ENCODE results near the gene CASQ1.

Gene CASQ1

DNA sequence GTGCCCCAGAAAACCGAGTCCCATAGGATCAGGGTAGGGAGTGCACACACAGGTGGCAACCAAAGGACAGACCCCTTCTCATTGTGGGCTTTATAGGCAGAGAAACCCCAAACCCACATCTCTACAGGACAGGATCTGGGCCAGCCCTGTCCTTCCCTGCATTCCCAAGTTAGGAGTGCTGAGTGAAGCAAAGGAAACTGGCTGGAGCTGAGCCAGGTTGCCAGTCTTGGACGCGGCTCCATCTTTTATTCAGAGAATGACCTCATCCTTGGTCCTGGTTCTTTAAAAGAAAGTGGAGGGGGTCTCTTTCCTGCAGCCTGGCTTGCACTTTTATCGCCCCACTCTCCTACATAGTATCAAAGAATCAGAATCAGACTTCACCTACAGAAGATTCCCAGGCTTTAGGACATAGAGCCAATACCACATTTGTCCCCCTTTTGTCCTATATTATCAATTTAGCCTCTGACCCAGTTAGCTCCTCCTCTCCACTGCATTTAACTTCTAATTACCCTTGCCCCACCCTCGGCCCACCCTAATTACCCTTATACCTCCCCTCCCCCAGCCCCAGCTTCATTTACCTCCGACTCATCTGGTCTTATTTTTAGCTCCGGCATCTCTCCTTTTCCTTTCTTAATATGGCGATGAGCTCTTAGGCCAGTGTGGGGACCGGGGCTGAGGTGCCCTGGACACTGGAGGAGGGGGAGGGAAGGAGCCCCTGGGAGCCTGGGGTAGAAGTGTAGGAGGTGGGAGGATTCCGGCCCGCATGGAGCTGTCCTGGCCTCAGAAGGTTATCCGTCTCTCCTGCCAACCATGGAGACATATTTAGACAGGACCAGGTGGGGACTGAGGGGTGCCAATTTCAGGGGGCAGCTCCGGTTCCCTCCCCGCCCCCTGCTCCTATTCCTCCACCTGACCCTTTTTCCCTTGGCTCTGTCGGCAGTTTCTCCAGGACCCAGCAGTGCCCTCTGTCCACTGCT is at the start of gene CASQ1:
Gene CASQ1, plus strand, starts transcription at position 927 of the 977 bp plus-strand sequence. CDS start 177 bp downstream, outside the sequence.
- in situ Hi-C loops (cut with HindIII; ENCODE audit: low sequenced_read_pairs), result no loop called here

DNA sequence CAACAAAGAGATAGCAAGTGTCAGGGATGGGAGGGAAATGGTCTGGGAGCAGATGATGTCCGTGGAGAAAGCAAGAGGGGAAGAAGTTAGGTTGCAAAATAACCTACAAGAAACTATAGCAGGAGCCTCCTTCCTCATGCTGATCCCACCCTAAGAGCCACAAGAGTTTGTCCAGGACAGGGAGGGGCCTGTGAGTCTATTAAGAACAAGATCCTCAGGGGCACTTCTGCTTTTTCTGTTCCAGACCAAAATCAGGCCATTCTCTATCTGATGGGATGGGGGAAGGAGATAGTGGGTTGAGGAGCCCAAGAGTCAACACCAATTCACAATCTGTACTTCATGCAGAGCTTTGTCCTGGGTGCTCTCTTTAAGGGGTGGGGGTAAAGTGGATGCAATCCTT is 46.7 kb upstream of the CASQ1 start:
- in situ Hi-C loops (cut with HindIII; ENCODE audit: low sequenced_read_pairs), result no loop called here

DNA sequence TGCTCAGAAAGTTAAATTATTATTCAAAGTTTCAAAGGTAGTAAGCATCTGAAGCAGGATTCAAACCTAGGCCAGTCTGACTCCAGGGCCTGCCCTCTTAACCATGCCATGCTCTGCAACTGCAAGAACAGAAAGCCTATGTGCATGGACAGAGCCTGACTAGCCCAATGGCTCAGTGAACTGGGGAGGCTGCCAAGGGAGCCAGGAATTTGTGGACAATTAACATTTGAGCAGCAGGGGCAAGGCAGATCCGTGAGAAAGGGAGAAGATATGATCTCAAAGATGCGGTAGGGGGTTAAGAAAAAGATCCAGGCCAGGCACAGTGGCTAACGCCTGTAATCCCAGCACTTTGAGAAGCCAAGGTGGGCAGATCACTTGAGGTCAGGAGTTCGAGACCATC is 45.5 kb upstream of the CASQ1 start:
- in situ Hi-C loops (cut with HindIII; ENCODE audit: low sequenced_read_pairs), result no loop called here

DNA sequence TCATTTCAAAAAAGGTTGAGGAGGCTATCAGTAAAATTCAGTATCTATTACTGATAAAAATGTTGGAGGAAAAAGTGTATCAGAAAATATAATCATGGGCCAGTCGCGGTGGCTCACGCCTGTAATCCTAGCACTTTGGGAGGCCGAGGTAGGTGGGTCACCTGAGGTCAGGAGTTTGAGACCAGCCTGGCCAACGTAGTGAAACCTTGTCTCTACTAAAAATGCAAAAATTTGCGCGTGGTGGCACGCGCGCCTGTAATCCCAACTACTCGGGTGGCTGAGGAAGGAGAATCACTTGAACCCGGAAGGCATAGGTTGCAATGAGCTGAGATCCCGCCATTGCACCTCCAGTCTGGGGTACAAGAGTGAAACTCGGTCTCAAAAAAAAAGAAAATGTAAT is 44.3 kb upstream of the CASQ1 start:
- in situ Hi-C loops (cut with HindIII; ENCODE audit: low sequenced_read_pairs), result no loop called here

DNA sequence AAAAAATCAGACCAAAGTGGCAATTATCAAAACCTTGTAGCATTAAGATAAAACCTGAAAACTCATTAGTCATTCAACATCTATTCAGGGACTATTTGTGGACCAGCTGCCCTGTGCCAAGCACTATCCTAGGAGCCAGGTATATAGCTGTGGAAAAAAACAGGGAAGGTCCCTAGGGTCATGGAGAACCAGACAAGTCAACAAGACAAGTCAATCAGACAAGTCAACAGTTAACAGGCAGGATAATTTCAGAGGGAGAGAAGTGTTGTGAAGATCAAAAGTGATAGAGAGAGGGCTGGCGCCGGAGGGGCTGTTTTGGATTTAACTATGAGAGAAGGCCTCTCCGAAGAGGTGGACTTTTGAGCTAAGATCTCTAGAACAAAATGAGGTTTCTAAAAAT is 42.3 kb upstream of the CASQ1 start:
- in situ Hi-C loops (cut with HindIII; ENCODE audit: low sequenced_read_pairs), result no loop called here

DNA sequence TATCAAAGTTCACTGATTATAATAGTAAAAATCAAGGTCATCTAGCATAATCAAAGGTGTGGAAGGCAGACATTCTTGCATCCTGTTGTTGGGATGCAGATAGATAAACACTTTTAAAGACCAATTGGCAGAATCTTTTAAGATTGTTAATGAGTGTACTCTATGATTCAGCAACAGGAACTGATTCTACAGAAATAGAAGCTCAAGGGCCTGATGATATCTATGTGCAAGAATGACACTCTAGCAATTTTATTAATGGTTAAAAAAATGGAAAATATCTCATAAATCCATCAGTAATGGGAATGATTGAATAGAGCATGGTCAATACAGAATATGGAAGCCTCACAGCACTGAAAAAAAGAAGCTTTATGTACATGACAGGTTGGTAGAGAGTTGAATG is 41.1 kb upstream of the CASQ1 start:
- in situ Hi-C loops (cut with HindIII; ENCODE audit: low sequenced_read_pairs), result no loop called here

DNA sequence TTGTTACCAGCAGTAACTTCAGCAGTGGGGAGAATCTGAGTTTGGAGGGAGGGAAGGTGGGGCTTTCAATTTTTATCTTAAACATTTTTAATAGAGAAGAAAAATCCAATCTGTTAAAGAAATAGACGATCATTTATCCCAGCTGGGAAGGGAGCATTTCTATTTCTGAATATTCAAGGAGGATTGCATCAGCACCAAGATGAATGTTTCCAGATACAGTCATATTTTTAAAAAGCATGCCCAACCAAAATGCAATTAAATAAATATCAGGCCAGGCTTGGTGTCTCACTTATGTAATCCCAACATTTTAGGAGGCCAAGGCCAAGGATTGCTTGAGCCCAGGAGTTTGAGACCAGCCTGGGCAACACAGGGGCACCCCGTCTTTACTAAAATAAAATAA is 40.7 kb upstream of the CASQ1 start:
- in situ Hi-C loops (cut with HindIII; ENCODE audit: low sequenced_read_pairs), result no loop called here

DNA sequence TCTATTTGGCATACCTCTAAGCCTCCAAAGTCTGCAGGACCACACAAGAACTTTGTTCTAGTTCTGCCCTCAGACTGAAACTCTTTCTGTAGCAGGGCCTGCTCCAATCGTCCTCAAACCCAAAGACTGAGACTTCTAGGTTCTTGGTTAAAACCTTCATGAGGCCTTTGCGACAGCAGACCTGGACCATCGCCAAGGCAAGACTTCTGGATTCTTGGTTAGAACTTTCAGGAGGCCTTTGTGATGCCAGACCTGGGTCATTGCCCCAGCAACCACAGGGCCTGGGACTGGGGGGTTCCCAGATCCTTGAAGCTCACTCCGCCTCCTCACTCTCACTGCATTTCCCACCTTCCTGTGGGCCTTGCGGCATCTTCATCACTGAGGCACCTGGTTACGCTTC is 39.1 kb upstream of the CASQ1 start, which contains the start of gene ATP1A4:
Gene ATP1A4, plus strand, starts transcription at position 301 of the 400 bp plus-strand sequence. CDS start 438 bp downstream, outside the sequence.
- in situ Hi-C loops (cut with HindIII; ENCODE audit: low sequenced_read_pairs), result no loop called here

DNA sequence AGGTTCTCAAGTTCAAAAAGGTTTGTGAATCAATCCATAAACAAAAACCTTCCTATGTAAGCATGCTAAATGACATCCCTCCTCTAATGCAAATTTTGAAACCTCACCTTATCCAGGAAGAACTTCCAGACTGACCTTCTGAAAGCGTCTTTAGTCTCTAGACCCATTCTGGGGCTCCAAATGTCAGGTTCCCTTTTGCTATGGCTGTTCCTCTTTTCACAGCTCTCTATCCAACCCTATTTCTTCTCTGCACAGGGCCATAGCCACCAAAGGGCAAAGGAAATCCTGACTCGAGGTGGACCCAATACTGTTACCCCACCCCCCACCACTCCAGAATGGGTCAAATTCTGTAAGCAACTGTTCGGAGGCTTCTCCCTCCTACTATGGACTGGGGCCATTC is 35.6 kb upstream of the CASQ1 start:
- in situ Hi-C loops (cut with HindIII; ENCODE audit: low sequenced_read_pairs), result no loop called here

DNA sequence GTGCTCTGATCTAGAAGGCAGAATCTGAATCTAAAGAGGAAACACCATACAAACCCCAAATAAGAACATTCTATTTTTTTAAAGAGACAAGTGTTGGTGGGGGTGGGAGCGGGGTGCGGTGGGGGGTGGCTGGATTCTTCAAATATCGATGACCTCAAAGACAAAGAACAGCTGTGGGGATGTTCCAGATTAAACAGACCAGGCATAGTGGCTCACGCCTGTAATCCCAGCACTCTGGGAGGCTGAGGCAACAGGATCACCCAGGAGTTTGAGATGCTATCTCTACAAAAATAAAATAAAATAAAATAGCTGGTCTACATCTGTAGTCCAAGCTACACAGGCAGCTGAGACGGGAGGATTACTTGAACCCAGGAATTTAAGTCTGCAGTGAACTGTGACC is 34.0 kb upstream of the CASQ1 start:
- in situ Hi-C loops (cut with HindIII; ENCODE audit: low sequenced_read_pairs), result no loop called here

DNA sequence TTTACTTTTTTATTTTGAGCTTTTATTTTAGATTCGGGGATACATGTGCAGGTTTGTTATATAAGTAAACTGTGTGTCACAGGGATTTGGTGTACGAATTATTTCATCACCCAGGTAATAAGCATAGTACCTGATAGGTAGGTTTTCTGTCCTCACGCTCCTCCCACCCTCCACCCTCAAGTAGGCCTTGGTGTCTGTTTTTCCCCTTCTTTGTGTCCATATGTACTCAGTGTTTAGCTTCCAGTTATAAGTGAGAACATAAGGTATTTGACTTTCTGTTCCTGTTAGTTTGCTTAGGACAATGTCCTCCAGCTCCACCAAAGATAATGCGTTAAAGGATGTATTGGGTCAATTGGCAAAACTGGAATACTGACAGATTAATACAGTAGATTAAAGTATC is 33.2 kb upstream of the CASQ1 start:
- in situ Hi-C loops (cut with HindIII; ENCODE audit: low sequenced_read_pairs), result no loop called here

DNA sequence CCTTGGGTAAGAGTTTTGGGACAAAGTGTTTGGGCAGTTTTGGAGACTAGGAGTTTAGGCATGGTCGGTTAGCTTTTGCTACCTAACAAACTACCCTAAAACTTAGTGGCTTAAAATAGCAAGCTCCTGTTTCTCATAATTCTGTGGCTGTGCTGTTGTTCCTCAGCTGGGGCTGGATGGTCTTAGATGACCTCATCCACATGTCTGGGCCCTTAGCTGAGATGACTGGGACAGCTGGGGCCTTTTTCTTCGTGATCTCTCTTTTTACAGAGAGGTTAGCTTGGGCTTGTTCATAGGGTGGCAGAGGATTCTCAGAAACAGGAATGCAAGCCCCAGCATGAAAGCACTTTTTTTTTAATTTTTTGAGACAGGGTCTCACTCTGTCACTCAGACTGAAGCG is 32.3 kb upstream of the CASQ1 start:
- in situ Hi-C loops (cut with HindIII; ENCODE audit: low sequenced_read_pairs), result no loop called here

DNA sequence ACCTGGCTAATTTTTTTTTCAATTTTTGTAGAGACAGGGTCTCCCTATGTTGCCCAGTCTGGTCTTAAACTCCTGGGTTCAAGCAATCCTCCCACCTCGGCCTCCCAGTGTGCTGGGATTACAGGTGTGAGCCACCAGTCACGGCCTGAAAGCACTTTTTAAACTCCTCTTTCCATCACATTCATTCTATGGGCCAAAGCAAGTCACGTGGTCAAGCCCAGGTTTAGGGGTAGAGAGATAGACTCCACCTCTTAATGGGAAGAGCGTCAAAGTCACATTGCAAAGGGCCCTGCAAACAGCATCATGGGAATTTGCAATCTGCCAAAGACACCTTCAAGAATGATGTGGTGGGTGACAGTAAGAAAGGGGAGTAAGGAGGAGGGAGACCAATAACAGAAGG is 31.8 kb upstream of the CASQ1 start:
- in situ Hi-C loops (cut with HindIII; ENCODE audit: low sequenced_read_pairs), result no loop called here

DNA sequence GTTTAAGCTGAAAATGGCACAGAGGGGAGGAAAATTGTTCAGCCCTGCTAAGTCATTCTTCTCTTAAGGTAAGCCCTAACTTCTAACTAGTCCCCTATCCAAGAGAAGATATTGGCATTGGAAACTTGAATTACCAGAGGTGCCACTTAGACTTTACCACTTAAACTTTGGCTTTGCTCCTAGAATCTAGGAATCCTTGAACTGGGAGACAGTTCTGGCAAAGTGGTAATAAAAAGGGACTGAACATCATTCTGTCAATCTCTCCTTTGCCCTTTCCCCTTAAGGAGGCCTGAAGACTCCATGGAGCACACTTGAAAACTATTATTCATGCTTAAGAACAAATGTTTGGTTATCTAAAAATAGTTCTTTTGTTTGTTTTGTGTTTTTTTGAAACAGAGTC is 30.5 kb upstream of the CASQ1 start:
- in situ Hi-C loops (cut with HindIII; ENCODE audit: low sequenced_read_pairs), result no loop called here

DNA sequence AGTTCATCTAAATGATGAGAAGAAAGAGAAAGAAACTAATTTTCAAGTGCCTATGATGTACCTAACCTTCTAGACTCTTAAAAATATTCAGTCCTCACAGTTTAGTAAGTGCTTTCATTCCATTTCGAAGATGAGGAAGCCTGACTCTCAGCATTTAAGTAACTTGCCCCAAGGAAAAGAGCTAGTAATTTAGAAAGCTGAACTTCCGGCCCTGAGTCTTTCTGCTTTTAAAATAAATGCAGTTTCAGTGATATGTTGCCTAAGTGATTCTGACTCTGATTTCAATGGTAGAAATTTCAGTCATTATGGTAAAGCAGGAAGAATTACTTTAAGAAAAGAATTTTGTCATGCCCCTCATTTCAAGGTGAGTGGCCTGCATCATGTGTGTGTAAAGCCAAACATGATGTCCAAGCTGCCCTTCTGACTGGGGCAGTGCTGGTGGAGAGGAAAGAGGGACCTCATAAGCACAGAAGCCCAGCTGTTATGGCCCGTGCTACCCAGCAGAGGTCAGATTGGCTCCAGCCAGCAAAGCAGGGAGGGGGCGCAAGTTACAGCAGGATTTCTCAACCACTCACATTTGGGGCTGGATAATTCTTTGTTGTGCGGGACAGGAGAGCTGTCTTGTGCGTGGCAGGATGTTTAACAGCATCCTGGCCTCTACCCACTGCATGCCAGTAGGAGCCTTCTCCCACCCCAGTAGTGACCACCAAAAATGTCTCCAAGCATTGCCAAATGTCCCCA is 28.2 kb upstream of the CASQ1 start:
- in situ Hi-C loops (cut with HindIII; ENCODE audit: low sequenced_read_pairs), result no loop called here

DNA sequence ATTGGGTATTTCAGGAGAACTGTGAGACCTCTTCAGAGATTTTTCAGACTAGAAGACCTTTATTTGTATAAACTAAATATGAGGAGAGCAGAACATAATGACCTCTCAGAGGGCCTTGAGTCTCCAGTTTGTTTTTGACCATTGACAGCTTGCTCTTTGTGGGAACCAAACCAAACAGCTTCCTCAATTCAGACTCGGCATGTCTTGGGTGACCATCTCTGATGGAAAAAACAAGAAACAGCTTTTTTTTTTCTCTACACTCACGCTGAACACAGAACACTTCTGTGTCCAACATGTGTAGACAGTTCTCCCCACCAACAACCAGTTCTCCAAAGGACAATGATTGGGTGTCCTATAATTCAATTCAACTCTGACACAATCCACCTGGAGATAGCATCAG is 27.4 kb upstream of the CASQ1 start:
- in situ Hi-C loops (cut with HindIII; ENCODE audit: low sequenced_read_pairs), result no loop called here

DNA sequence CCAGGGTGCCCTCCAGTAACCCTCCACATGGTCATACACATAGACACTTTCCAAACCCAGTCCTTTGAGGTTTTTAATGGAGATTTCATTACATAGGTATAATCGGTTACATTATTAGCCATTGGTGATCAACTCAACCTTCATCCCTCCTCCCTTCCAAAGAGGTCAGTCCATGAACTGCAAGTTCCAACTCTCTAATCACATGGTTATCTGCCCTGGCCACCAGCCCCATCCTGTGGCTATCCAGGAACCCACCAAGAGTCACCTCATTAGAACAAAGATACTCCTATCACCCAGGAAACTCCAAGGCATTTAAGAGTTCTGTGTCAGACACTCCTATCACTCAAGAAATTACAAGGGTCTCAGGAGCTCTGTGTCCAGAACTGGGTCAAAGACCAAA is 26.8 kb upstream of the CASQ1 start:
- in situ Hi-C loops (cut with HindIII; ENCODE audit: low sequenced_read_pairs), result no loop called here

DNA sequence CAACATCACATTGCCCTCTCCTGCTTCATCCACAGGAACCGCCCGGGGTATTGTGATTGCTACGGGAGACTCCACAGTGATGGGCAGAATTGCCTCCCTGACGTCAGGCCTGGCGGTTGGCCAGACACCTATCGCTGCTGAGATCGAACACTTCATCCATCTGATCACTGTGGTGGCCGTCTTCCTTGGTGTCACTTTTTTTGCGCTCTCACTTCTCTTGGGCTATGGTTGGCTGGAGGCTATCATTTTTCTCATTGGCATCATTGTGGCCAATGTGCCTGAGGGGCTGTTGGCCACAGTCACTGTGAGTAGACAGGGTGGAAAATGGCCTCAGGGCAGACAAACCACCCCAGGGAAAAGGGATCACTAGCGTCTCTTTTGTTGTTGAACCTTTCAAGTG is 26.3 kb upstream of the CASQ1 start:
- in situ Hi-C loops (cut with HindIII; ENCODE audit: low sequenced_read_pairs), result no loop called here

DNA sequence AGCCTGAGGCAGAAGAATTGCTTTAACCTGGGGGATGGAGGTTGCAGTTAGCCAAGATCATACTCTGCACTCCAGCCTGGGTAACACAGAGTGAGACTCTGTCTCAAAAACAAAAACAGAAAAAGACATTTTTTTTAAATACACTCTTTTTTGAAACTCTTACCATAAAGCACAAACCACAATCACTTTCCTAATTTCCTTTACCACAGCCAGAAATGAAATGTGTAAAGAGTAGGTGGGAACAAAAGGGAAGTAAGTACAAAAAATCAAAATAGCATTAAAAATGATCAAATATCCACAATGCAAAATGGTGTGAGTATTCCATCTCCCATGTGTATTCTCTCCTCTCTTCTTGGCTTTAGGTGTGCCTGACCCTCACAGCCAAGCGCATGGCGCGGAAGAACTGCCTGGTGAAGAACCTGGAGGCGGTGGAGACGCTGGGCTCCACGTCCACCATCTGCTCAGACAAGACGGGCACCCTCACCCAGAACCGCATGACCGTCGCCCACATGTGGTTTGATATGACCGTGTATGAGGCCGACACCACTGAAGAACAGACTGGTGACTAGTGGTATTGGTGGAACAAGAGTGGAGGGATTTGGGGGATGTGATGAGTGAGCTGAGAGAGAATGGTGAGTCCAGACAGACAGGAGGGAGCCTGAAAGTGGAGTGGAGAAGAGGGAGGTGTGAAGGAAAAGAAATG is 24.1 kb upstream of the CASQ1 start:
- in situ Hi-C loops (cut with HindIII; ENCODE audit: low sequenced_read_pairs), result no loop called here

DNA sequence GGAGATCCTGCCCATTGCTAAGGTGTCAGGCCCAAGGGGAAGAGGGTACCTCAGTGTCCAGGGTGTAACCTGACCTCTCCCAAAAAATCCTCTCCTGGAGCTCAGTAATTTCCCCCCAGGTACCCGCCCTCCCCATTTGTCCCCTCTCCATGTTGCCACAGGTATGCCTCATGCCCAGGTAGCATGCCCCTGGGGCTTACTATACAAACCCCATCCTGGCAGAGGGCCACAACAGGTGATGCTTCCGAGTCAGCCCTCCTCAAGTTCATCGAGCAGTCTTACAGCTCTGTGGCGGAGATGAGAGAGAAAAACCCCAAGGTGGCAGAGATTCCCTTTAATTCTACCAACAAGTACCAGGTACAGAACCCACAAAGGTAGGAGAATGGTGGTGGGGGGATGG is 23.3 kb upstream of the CASQ1 start:
- in situ Hi-C loops (cut with HindIII; ENCODE audit: low sequenced_read_pairs), result no loop called here

DNA sequence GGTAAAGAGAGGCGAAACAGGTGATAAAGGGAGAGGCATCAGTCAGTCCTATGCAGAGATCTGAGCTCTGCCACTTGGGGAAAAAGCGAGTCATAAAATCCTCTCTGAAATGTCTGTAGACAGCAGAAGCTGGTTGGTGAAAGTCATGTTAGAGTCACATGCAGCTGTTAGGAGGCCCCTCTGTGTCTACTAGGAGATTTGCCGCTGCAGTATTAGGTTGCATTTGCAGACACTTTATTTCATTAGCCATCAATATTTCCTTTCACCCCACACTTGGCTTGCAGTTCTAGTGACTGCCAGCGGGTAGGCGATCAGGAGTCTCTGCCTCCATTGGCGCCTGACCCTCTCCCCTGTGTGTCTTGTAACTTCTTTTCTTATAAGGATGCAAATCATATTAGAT is 22.8 kb upstream of the CASQ1 start:
- in situ Hi-C loops (cut with HindIII; ENCODE audit: low sequenced_read_pairs), result no loop called here

All from endothelial cell of hepatic sinusoid (primary cell).